HCT116 (cell line): ENCODE results near the gene SLC2A9.

ENCODE experiments used
- EZH2 ChIP-seq: fragments of 200-600 bp; sonication (generic); IDR thresholded peaks from 2 replicates; pipeline ENCODE4 v1.6.1; 2017; ENCODE audit warnings: antibody characterized with exemption, mixed run types
- POLR2AphosphoS5 ChIP-seq: IDR thresholded peaks from 2 replicates; pipeline ENCODE4 v1.6.1; 2011; ENCODE audit warnings: mild to moderate bottlenecking, low read depth, low read length, moderate library complexity
- SP1 ChIP-seq: IDR thresholded peaks from 2 replicates; pipeline ENCODE4 v1.6.1; 2012; ENCODE audit warnings: low read depth
- TF ChIP-seq, protein P1 (sequence below), 3 experiments: fragments of 200-600 bp in 1 of 3; sonication (generic) in 1 of 3; IDR thresholded peaks in 2 of 3; conservative IDR thresholded peaks in 1 of 3; 2 replicates each; pipeline ENCODE4 v1.5.1; 2012 to 2017; ENCODE audit warnings: low read depth in 2 of 3, low read length in 2 of 3, antibody characterized with exemption in 1 of 3, borderline replicate concordance in 1 of 3, control low read depth in 1 of 3, mild to moderate bottlenecking in 1 of 3, mixed read lengths in 1 of 3, mixed run types in 1 of 3, moderate library complexity in 1 of 3; ENCODE audit not compliant: insufficient read depth in 1 of 3

GRCh38 chr4:10057023-10057395 is 35.7 kb upstream of the SLC2A9 start:
- TF ChIP-seq, protein P1, sequence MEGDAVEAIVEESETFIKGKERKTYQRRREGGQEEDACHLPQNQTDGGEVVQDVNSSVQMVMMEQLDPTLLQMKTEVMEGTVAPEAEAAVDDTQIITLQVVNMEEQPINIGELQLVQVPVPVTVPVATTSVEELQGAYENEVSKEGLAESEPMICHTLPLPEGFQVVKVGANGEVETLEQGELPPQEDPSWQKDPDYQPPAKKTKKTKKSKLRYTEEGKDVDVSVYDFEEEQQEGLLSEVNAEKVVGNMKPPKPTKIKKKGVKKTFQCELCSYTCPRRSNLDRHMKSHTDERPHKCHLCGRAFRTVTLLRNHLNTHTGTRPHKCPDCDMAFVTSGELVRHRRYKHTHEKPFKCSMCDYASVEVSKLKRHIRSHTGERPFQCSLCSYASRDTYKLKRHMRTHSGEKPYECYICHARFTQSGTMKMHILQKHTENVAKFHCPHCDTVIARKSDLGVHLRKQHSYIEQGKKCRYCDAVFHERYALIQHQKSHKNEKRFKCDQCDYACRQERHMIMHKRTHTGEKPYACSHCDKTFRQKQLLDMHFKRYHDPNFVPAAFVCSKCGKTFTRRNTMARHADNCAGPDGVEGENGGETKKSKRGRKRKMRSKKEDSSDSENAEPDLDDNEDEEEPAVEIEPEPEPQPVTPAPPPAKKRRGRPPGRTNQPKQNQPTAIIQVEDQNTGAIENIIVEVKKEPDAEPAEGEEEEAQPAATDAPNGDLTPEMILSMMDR (IDR thresholded peaks at IDR 0.05 in 2 of 3, conservative IDR thresholded peaks at IDR 0.05 in 1 of 3; ENCODE audit: borderline replicate concordance in 1 of 3, insufficient read depth in 1 of 3, low read depth in 2 of 3, low read length in 2 of 3), result no peak
- TF ChIP-seq SP1 (no peak), POLR2AphosphoS5 (no peak), EZH2 (no peak)
